HG02870 (cell line): ENCODE results near the gene BCL3.
A peak's percentile ranks its signal among the peaks of the same experiment; 100 is the strongest.

Source experiments
- ATAC-seq: cut with Tn5 transposase; IDR thresholded peaks from one replicate; pipeline ENCODE4 v1.9.1; 2021; ENCODE audit warnings: mild to moderate bottlenecking, moderate library complexity; ENCODE audit not compliant: unreplicated experiment

BCL3 gene

GRCh38 chr19:44785271-44785670 is 36.8 kb downstream of the BCL3 start:
- no peak for ATAC-seq

- no peak for ATAC-seq
Measured at GRCh38 chr19:44785993-44786392, 37.5 kb downstream of the BCL3 start.

- ATAC-seq: no peak
Measured at GRCh38 chr19:44788971-44789370, 40.5 kb downstream of the BCL3 start.

- no peak for ATAC-seq
Measured at GRCh38 chr19:44789943-44790483, 41.5 kb downstream of the BCL3 start.

- ATAC-seq: no peak
Measured at GRCh38 chr19:44792281-44792680, 43.8 kb downstream of the BCL3 start.

GRCh38 chr19:44794610-44795009 is 46.1 kb downstream of the BCL3 start:
- no peak for ATAC-seq

GRCh38 chr19:44795398-44795987 is 47.0 kb downstream of the BCL3 start:
- ATAC-seq: no peak

- no peak for ATAC-seq
Measured at GRCh38 chr19:44796701-44797115, 48.2 kb downstream of the BCL3 start.

- ATAC-seq: no peak
Measured at GRCh38 chr19:44799627-44800346, 51.3 kb downstream of the BCL3 start.

GRCh38 chr19:44800461-44800860 is 52.0 kb downstream of the BCL3 start:
- ATAC-seq: peak; percentile 55

- ATAC-seq: no peak
Measured at GRCh38 chr19:44803442-44804428, 55.2 kb downstream of the BCL3 start.

- no peak for ATAC-seq
Measured at GRCh38 chr19:44806291-44806690, 57.8 kb downstream of the BCL3 start.

GRCh38 chr19:44807162-44807561 is 58.7 kb downstream of the BCL3 start:
- ATAC-seq: no peak

GRCh38 chr19:44807652-44808462 is 59.3 kb downstream of the BCL3 start:
- ATAC-seq: no peak

- no peak for ATAC-seq
Measured at GRCh38 chr19:44808463-44809371, 60.2 kb downstream of the BCL3 start, which contains the start of gene BCAM. TSS of gene BCAM (plus strand) at chr19:44809103. CDS start at chr19:44809125, 22 bp downstream.
